Measurements from ENCODE around the gene CYB5R4. TPM values are rescaled to one million over a fixed set of nuclear protein-coding genes. Genes with fewer than 3 reads are reported as not detected.

The CYB5R4 gene
- total and polyA plus RNA-seq, 2 of the 8 experiments (the other 6 are each of a cell fraction or from before 2014, with no cell fraction given): 2.8 to 14.6 TPM

DNA sequence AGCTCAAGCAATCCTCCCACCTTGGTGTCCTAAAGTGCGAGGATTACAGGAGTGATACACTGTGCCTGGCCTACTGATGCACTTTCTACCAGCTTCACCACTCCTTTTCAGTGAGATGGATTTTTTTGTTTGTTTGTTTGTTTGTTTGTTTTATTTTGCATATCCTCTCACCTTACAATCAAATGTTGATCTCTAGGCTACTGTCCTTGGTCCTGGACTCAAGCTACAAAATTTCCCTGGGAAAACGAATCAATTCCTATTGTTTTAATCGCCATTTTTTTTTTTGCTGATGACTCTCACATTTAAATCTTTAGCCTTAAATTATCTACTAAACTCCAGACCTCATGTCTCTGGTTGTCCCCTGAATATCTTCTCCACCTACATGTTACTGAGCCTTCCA lies 9.9 kb upstream of the CYB5R4 start:
- Histone ChIP-seq H4K5ac (ENCODE audit: insufficient read length, low read depth, low read length) (no peak overlapping the region), H2AFZ (ENCODE audit: low read length) (no peak overlapping the region), H3K4me3 (ENCODE audit: extremely low read depth in 1 of 4, insufficient read depth in 2 of 4, low read depth in 3 of 4, low read length in 4 of 4) (no peak overlapping the region), H2AK5ac (ENCODE audit: low read depth, low read length) (no peak overlapping the region), H3K23me2 (ENCODE audit: low read depth, low read length) (peaks cover 14% of the 10 kb centered on the region), H2BK12ac (ENCODE audit: low read depth, low read length) (no peak overlapping the region), H3K9ac (replicated peaks in 1 of 4; ENCODE audit: extremely low read depth in 1 of 4, low read depth in 3 of 4, low read length in 3 of 4) (no peak overlapping the region), H4K91ac (replicated peaks; ENCODE audit: insufficient read length, low read length) (no peak overlapping the region), H4K20me1 (replicated peaks in 1 of 2; ENCODE audit: control insufficient read depth in 1 of 2, insufficient read depth in 2 of 2, low read length in 2 of 2) (no peaks in the 10 kb centered on the region), H3K18ac (ENCODE audit: extremely low read depth, low read length) (no peak overlapping the region), H3K4me2 (ENCODE audit: insufficient read depth in 1 of 2, low read depth in 2 of 2, low read length in 2 of 2) (no peak overlapping the region), H3K4ac (replicated peaks; ENCODE audit: insufficient read length, low read depth, low read length) (no peak overlapping the region), H4K8ac (ENCODE audit: extremely low read depth, insufficient read depth, low read length) (no peak overlapping the region), H3K27ac (ENCODE audit: low read depth, low read length) (no peak overlapping the region), H3K79me1 (ENCODE audit: low read depth, low read length) (no peaks in the 10 kb centered on the region), H3K14ac (ENCODE audit: insufficient read length) (no peak overlapping the region), H2BK5ac (ENCODE audit: low read depth, low read length) (no peak overlapping the region), H3K4me1 (replicated peaks in 1 of 4; ENCODE audit: control insufficient read depth in 3 of 4, insufficient read depth in 4 of 4, low read length in 3 of 4) (peaks cover 0 to 4% (median 0%) of the 10 kb centered on the region in 4 experiments; a peak in 3 of 7 replicates), H3K23ac (ENCODE audit: insufficient read length) (no peak overlapping the region), H3K36me3 (ENCODE audit: control insufficient read depth in 2 of 4, insufficient read depth in 4 of 4, low read length in 3 of 4) (no peaks in the 10 kb centered on the region), H2BK20ac (ENCODE audit: low read length) (no peak overlapping the region), H3K27me3 (replicated peaks in 1 of 4; ENCODE audit: control insufficient read depth in 3 of 4, extremely low read depth in 1 of 4, insufficient read depth in 3 of 4, low read length in 3 of 4) (peaks cover 0 to 23% (median 14%) of the 10 kb centered on the region in 4 experiments; a peak in 6 of 7 replicates), H3K79me2 (ENCODE audit: control insufficient read depth in 1 of 2, insufficient read depth in 2 of 2, low read length in 2 of 2) (no peaks in the 10 kb centered on the region), H2BK15ac (ENCODE audit: low read length) (no peak overlapping the region), H2BK120ac (replicated peaks; ENCODE audit: low read depth, low read length) (no peak overlapping the region), H3K56ac (replicated peaks; ENCODE audit: insufficient read length, low read depth, low read length) (no peak overlapping the region), H3K9me3 (ENCODE audit: insufficient read depth in 2 of 2, low read depth in 1 of 2, low read length in 1 of 2) (no peaks in the 10 kb centered on the region)
- POLR2A ChIA-PET (ENCODE audit: partially characterized antibody): no interaction called here
- FAIRE-seq (no peak), DNase-seq (ENCODE audit: low read depth in 1 of 2, low spot score in 2 of 2) (no peak)
- CTCF ChIA-PET (ENCODE audit: partially characterized antibody): interaction anchor here (0.6 kb wide), 2 partner anchors 62 to 196 kb away, joined by 3 read pairs; no protein-coding TSS in a partner anchor
- WGBS, 2 experiments (ENCODE audit: extremely low coverage in 1 of 2, insufficient coverage in 1 of 2, insufficient read length in 1 of 2, insufficient replicate concordance in 2 of 2, low coverage in 1 of 2, low lambda C conversion rate in 2 of 2, missing lambda C conversion rate in 1 of 2): 98% methylated on average over 3 of the region's 3 CpGs; no CpG with 5 or more reads in 1 of the 2 experiments
- TF ChIP-seq RNF2 (IDR thresholded peaks at IDR 0.05; ENCODE audit: borderline replicate concordance, low read depth, low read length, missing control alignments, poor library complexity, severe bottlenecking): no peak
- TF ChIP-seq MAX (IDR thresholded peaks at IDR 0.05): no peak
- TF ChIP-seq TAF1 (IDR thresholded peaks at IDR 0.05; ENCODE audit: low read depth, low read length): no peak
- TF ChIP-seq FOSL1 (IDR thresholded peaks at IDR 0.05; ENCODE audit: insufficient read depth, low read depth, low read length): no peak
- no peak for TF ChIP-seq GTF2F1 (IDR thresholded peaks at IDR 0.05; ENCODE audit: borderline replicate concordance, low read depth, low read length)
- no peak for TF ChIP-seq EZH2 (IDR thresholded peaks at IDR 0.05; ENCODE audit: low read depth, low read length, severe bottlenecking)
- no peak for TF ChIP-seq BCL11A (IDR thresholded peaks at IDR 0.05; ENCODE audit: low read depth in 2 of 2, low read length in 2 of 2)
- TF ChIP-seq GABPA (IDR thresholded peaks at IDR 0.05; ENCODE audit: borderline replicate concordance, insufficient read depth, low read length): no peak
- no peak for TF ChIP-seq EGR1 (IDR thresholded peaks at IDR 0.05; ENCODE audit: borderline replicate concordance, low read depth, low read length)
- no peak for TF ChIP-seq TCF12 (IDR thresholded peaks at IDR 0.05; ENCODE audit: low read depth, low read length)
- TF ChIP-seq TBP (IDR thresholded peaks at IDR 0.05; ENCODE audit: low read depth, low read length): no peak
- TF ChIP-seq RAD21 (IDR thresholded peaks at IDR 0.05 in 1 of 2, conservative IDR thresholded peaks at IDR 0.05 in 1 of 2; ENCODE audit: low read depth in 2 of 2, low read length in 2 of 2): no peak
- no peak for TF ChIP-seq CBX5 (IDR thresholded peaks at IDR 0.05; ENCODE audit: low read depth, low read length)
- no peak for TF ChIP-seq CEBPB (IDR thresholded peaks at IDR 0.05; ENCODE audit: low read depth, low read length)
